Measurements from ENCODE around the gene FAM3C.
A peak's percentile ranks its signal among the peaks of the same experiment; 100 is the strongest.
"Not testable (repeated sequence)": the region's sequence is repeated elsewhere in the genome, so short reads cannot be mapped to it uniquely, and the experiment has no call there.

FAM3C gene

DNA sequence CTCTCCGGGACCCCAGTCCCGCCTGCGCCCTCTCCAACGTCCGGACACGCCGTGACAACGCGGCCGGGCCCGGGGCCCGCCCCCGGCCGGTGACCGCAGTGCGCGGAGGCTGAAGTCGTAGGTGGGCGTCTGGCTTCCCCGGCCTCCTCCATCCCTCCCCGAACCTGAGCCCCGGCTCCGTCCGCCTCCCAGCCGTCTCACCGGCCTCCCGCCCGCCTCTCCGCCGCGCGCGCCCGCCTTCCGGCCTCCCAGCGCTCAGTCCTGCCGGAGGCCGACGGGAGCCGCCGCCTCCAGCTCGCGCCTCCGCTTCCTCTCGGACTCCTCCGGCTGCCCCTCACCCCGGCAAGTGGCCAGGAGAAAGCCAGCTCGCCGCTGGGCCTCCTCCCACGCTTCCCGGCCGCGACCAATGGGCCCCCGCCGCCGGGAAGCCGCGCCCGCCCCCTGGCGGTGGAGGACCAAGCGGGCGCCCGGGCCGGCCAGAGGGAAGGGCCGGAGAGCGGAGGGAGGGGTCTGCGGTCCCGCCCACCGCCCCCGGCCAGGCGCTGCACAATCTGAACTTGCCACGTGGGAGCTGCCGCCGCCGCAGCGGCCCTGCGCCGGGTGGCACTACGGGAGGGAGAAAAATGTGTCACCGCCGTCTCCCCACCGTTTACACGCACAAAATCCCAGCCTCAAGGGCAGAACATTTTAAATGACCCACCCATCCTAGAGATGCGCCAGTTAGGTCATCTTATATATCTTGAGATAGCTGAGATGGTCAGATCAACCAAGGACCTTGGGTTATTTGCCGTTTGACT is at the start of gene FAM3C:
Gene FAM3C, minus strand, starts transcription at position 348 of the 797 bp plus-strand sequence. CDS start 13,339 bp downstream, outside the sequence.
- DNase-seq (ENCODE audit: low read depth in 3 of 3) = peak; percentile 77 to 83 (median 82)

- DNase-seq (ENCODE audit: low read depth in 3 of 3) = no peak
Measured at GRCh38 chr7:121442845-121443244, 46.7 kb upstream of the FAM3C start.

GRCh38 chr7:121440857-121441503 is 44.9 kb upstream of the FAM3C start:
- no peak for DNase-seq (ENCODE audit: low read depth in 3 of 3)

- peak; percentile 37 to 68 (median 53) for DNase-seq (ENCODE audit: low read depth in 3 of 3)
Measured at GRCh38 chr7:121438043-121438955, 42.2 kb upstream of the FAM3C start.

DNA sequence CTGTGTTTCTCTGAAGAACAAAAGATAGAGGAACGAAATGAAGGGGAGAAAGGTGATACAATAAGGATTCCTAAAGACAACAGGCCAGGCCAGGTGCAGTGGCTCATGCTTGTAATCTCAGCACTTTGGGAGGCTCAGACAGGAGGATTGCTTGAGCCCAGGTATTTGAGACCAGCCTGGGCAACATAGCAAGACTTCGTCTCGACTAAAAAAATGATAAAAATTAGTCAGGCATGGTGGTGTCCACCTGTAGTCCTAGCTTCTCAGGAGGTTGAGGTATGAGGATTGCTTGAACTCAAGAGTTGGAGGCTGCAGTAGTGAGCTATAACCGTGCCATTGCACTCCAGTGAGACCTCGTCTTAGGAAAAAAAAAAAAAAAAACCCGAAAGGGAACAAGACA is 41.4 kb upstream of the FAM3C start:
- no peak for DNase-seq (ENCODE audit: low read depth in 3 of 3)

GRCh38 chr7:121436688-121437087 is 40.6 kb upstream of the FAM3C start:
- DNase-seq (ENCODE audit: low read depth in 3 of 3) = no peak

DNA sequence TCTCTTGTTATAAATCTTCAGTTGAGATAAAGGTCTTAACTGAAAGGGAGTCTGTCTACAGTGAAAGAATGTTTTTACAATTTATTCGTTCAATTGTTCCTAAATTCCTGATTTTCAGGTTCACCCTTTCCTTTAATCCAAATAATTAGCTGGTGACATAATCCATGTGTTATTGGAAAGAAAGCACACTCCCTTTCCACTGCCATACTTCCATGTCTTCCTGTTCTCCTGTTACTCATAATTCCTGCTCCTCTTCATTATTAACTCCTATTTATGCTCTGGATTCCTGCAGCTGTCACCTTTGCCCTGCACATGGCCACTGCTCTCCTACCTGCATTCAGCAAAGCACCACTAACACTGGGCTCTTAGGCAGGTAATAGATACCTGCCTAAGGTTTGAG is 40.0 kb upstream of the FAM3C start:
- no peak for DNase-seq (ENCODE audit: low read depth in 3 of 3)

DNA sequence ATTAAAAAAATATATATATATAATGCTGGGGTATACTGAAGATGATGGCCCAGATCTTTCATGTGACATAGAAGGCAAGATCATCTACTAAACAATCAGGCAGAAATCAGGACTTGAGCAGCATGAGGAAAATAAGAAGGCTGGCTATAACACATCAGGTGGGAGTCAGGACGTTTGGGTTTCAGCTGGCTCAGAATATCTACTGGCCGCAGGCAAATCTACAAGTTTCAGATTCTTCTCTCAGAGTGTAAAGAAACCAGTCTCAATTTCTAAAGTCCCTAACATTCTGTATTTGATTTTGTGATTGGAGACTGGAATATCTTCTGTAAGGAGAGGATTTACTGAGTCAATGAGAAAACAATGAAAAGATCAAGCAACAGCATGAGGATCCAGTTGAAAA is 37.7 kb upstream of the FAM3C start:
- no peak for DNase-seq (ENCODE audit: low read depth in 3 of 3)

DNA sequence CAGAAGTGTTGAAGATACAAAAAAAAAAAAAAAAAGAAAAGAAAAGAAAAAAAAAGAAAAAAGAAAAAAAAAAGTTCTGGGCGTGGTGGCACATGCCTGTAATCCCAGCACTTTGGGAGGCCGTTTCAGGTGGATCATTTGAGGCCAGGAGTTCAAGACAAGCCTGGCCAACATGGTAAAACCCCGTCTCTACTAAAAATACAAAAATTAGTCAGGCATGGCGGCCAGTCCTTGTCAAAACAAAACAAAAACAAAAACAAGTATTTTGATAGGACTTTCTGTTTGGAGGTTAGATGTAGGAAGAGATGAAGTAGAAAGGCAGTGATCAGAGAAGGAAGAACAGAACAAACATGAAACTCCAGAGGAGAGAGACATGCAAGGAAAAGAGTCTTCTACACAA is 36.4 kb upstream of the FAM3C start:
- not testable (repeated sequence) for DNase-seq (ENCODE audit: low read depth in 3 of 3)

- DNase-seq (ENCODE audit: low read depth in 3 of 3) = no peak
Measured at GRCh38 chr7:121431996-121432395, 35.9 kb upstream of the FAM3C start.

- DNase-seq (ENCODE audit: low read depth in 3 of 3) = no peak
Measured at GRCh38 chr7:121431389-121431995, 35.4 kb upstream of the FAM3C start.

DNA sequence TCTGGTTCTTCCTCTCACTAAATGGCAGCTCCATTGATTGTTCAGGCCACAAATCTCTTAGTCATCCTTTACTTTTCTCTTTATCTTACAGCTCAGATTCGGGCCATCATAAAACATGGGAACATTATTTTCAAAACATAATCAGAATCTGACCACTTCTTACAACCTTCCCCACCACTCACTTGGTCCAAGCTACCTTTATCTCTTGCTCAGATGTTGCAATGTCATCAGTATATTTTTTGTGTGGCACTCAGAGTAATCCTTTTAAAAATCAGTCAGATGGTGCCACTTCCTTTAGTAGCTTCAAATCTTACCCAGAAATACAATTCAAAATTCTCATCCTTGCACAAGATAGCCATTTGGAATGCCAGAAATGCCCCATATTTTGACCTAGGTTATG is 34.5 kb upstream of the FAM3C start:
- DNase-seq (ENCODE audit: low read depth in 3 of 3) = no peak

- DNase-seq (ENCODE audit: low read depth in 3 of 3) = no peak
Measured at GRCh38 chr7:121429798-121430197, 33.7 kb upstream of the FAM3C start.

GRCh38 chr7:121428855-121429489 is 32.9 kb upstream of the FAM3C start:
- DNase-seq (ENCODE audit: low read depth in 3 of 3) = no peak

- not testable (repeated sequence) for DNase-seq (ENCODE audit: low read depth in 3 of 3)
Measured at GRCh38 chr7:121421743-121422142, 25.6 kb upstream of the FAM3C start.

- DNase-seq (ENCODE audit: low read depth in 3 of 3) = no peak
Measured at GRCh38 chr7:121420976-121421375, 24.9 kb upstream of the FAM3C start.

- DNase-seq (ENCODE audit: low read depth in 3 of 3) = no peak
Measured at GRCh38 chr7:121419201-121420148, 23.4 kb upstream of the FAM3C start.

DNA sequence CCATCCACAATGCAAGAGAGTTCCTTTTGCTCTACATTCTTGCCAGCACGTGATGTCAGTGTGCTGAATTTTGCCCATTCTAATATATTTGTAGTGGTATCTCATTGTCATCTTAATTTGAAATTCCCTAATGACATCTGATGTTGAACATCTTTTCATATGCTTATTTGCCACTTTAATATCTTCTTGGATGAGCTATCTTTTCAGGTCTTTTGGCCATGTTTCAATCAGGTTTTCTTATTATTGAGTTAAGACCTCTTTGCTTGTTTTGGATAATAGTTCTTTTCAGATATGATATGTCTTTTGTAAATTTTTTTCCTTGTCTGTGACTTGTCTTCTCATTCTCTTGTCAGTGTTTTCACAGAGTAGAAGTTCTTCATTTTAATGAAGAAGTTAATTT is 20.4 kb upstream of the FAM3C start:
- DNase-seq (ENCODE audit: low read depth in 3 of 3) = no peak

DNA sequence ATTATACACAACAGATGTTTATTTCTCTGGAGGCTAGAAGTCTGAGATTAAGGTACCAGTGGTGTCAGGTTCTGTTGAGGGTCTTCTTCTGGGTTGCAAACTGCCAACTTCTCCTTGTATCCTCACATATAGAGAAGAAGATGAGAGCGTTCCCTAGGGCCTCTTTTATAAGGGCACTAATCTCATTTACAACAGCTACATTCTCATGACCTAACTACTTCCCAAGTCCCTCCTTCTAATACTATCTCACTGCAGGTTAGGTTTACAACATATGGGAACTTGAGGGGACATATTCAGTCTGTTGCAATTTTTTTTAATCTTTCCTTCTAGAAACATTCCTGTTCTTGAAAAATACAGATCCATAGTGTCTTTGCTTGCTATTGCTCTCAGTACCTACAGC is 18.3 kb upstream of the FAM3C start:
- no peak for DNase-seq (ENCODE audit: low read depth in 3 of 3)

GRCh38 chr7:121411597-121411979 is 15.5 kb upstream of the FAM3C start:
- DNase-seq (ENCODE audit: low read depth in 3 of 3) = no peak
